Measurements from ENCODE around the gene KCNJ9.

KCNJ9 gene

GRCh38 chr1:160074865-160075264 lies 6.5 kb upstream of the KCNJ9 start:
- H3K36me3 ChIP-seq (ENCODE audit: insufficient read depth, low read length), result no peaks in the 10 kb centered on the region
- H3K4me3 ChIP-seq (ENCODE audit: low read length, poor library complexity, severe bottlenecking), result no peak overlapping the region
- peaks cover 9% of the 10 kb centered on the region for H3K27me3 ChIP-seq (ENCODE audit: insufficient read depth, low read length, poor library complexity, severe bottlenecking)
- no peak overlapping the region for H2AFZ ChIP-seq (ENCODE audit: low read length)
- no peaks in the 10 kb centered on the region for H4K20me1 ChIP-seq (ENCODE audit: insufficient read depth, low read length, poor library complexity, severe bottlenecking)
- no peaks in the 10 kb centered on the region for H3K9me3 ChIP-seq (ENCODE audit: insufficient read depth, low read depth, low read length)
- no peak overlapping the region for H3K4me2 ChIP-seq (ENCODE audit: low read depth, low read length, poor library complexity, severe bottlenecking)
- no peaks in the 10 kb centered on the region for H3F3A ChIP-seq (ENCODE audit: low read depth)
- no peaks in the 10 kb centered on the region for H3K9me2 ChIP-seq (replicated peaks; ENCODE audit: low read depth, low read length)
- H3K9ac ChIP-seq (ENCODE audit: low read depth, low read length, poor library complexity, severe bottlenecking), result no peak overlapping the region
- H3K4me1 ChIP-seq (ENCODE audit: insufficient read depth, low read length, poor library complexity, severe bottlenecking), result peaks cover 6% of the 10 kb centered on the region
- H3K79me2 ChIP-seq (ENCODE audit: insufficient read depth, low read length), result no peaks in the 10 kb centered on the region
- TF ChIP-seq EZH2phosphoT487 (IDR thresholded peaks at IDR 0.05; ENCODE audit: borderline replicate concordance), result no peak
- no peak for TF ChIP-seq CTCF (conservative IDR thresholded peaks at IDR 0.05; ENCODE audit: low read length)

GRCh38 chr1:160075836-160076235 lies 5.5 kb upstream of the KCNJ9 start:
- peaks cover 6% of the 10 kb centered on the region for H3K27me3 ChIP-seq (ENCODE audit: insufficient read depth, low read length, poor library complexity, severe bottlenecking)
- H3K4me3 ChIP-seq (ENCODE audit: low read length, poor library complexity, severe bottlenecking), result no peak overlapping the region
- TF ChIP-seq CTCF (conservative IDR thresholded peaks at IDR 0.05; ENCODE audit: low read length) (no peak), EZH2phosphoT487 (IDR thresholded peaks at IDR 0.05; ENCODE audit: borderline replicate concordance) (no peak)
- H3K9ac ChIP-seq (ENCODE audit: low read depth, low read length, poor library complexity, severe bottlenecking), result no peak overlapping the region
- no peaks in the 10 kb centered on the region for H3K9me3 ChIP-seq (ENCODE audit: insufficient read depth, low read depth, low read length)
- no peak overlapping the region for H3K4me2 ChIP-seq (ENCODE audit: low read depth, low read length, poor library complexity, severe bottlenecking)
- no peaks in the 10 kb centered on the region for H3K36me3 ChIP-seq (ENCODE audit: insufficient read depth, low read length)
- H3K79me2 ChIP-seq (ENCODE audit: insufficient read depth, low read length), result no peaks in the 10 kb centered on the region
- no peak overlapping the region for H2AFZ ChIP-seq (ENCODE audit: low read length)
- no peaks in the 10 kb centered on the region for H3F3A ChIP-seq (ENCODE audit: low read depth)
- no peaks in the 10 kb centered on the region for H3K9me2 ChIP-seq (replicated peaks; ENCODE audit: low read depth, low read length)
- no peaks in the 10 kb centered on the region for H4K20me1 ChIP-seq (ENCODE audit: insufficient read depth, low read length, poor library complexity, severe bottlenecking)
- no peaks in the 10 kb centered on the region for H3K4me1 ChIP-seq (ENCODE audit: insufficient read depth, low read length, poor library complexity, severe bottlenecking)

GRCh38 chr1:160076295-160076694 lies 5.0 kb upstream of the KCNJ9 start:
- H3K9me2 ChIP-seq (replicated peaks; ENCODE audit: low read depth, low read length), result no peaks in the 10 kb centered on the region
- H4K20me1 ChIP-seq (ENCODE audit: insufficient read depth, low read length, poor library complexity, severe bottlenecking), result no peaks in the 10 kb centered on the region
- H2AFZ ChIP-seq (ENCODE audit: low read length), result no peak overlapping the region
- H3K9ac ChIP-seq (ENCODE audit: low read depth, low read length, poor library complexity, severe bottlenecking), result no peak overlapping the region
- no peak overlapping the region for H3K4me3 ChIP-seq (ENCODE audit: low read length, poor library complexity, severe bottlenecking)
- no peak for TF ChIP-seq CTCF (conservative IDR thresholded peaks at IDR 0.05; ENCODE audit: low read length)
- no peak for TF ChIP-seq EZH2phosphoT487 (IDR thresholded peaks at IDR 0.05; ENCODE audit: borderline replicate concordance)
- no peaks in the 10 kb centered on the region for H3K36me3 ChIP-seq (ENCODE audit: insufficient read depth, low read length)
- peaks cover 1% of the 10 kb centered on the region for H3K27me3 ChIP-seq (ENCODE audit: insufficient read depth, low read length, poor library complexity, severe bottlenecking)
- H3F3A ChIP-seq (ENCODE audit: low read depth), result no peaks in the 10 kb centered on the region
- no peaks in the 10 kb centered on the region for H3K4me1 ChIP-seq (ENCODE audit: insufficient read depth, low read length, poor library complexity, severe bottlenecking)
- H3K4me2 ChIP-seq (ENCODE audit: low read depth, low read length, poor library complexity, severe bottlenecking), result no peak overlapping the region
- no peaks in the 10 kb centered on the region for H3K9me3 ChIP-seq (ENCODE audit: insufficient read depth, low read depth, low read length)
- no peaks in the 10 kb centered on the region for H3K79me2 ChIP-seq (ENCODE audit: insufficient read depth, low read length)
